Measurements from ENCODE around the gene TRPM1. TPM values are rescaled to one million over a fixed set of nuclear protein-coding genes. Genes with fewer than 3 reads are reported as not detected.

The TRPM1 gene
- total RNA-seq, 1 experiment from 2014 or later: 0.77 TPM

DNA sequence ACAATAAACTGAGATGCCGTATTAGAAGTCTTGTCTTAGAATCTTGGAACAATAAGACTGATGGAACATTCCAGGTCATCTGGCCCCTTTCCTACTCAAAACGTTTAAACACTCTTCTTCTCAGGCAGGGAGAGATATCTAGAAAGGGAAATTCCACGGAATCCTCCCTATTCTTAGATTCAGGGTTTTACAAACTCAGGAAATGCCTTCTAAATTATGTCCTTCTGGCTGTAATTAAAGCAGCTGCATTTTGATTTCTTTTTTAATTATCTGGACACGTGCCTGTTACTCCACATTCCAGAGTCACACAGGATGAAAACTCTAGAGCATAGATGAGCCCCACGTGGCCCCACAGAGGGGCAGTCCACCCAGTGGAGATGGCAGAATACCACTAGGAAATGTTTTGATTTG is 68.6 kb downstream of the TRPM1 start (continued):
- TF ChIP-seq, protein P1, sequence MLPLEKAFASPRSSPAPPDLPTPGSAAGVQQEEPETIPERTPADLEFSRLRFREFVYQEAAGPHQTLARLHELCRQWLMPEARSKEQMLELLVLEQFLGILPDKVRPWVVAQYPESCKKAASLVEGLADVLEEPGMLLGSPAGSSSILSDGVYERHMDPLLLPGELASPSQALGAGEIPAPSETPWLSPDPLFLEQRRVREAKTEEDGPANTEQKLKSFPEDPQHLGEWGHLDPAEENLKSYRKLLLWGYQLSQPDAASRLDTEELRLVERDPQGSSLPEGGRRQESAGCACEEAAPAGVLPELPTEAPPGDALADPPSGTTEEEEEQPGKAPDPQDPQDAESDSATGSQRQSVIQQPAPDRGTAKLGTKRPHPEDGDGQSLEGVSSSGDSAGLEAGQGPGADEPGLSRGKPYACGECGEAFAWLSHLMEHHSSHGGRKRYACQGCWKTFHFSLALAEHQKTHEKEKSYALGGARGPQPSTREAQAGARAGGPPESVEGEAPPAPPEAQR (CRISPR knock-in tag; IDR thresholded peaks at IDR 0.05): no peak

DNA sequence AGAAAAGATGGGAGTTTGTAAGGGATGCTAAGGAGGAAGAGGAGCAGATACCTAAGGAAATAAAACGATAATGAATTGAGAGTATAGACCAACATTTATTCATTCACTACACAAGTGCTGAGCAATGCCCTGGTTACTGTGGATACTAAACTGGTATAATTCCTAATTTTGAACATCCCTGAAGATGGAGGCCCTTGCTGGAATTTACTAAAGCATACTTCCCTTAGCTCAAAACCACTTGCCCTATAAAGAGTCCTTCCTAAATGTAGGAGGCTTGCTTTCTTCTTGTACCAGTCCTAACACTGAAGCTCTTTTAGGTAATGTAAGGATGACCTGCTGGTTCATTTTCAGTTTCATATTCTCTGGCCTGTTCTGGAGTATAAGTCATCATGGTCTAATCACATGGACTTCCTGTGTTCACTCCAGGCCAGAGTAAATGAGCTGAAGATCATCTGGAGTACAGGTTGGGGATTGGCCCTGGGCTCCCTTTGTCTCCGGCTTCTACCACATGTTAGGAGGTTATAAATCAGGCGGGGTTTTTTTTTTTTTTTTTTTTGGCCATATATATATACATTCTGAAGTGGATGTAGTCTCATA is 70.0 kb downstream of the TRPM1 start:
- Mint-ChIP-seq H3K36me3 (no peaks in the 10 kb centered on the region), H3K9me3 (no peaks in the 10 kb centered on the region), H3K27me3 (ENCODE audit: low read depth) (no peaks in the 10 kb centered on the region), H3K4me1 (peaks cover 11% of the 10 kb centered on the region), H3K27ac (no peak overlapping the region), H3K4me3 (no peak overlapping the region)
- DNase-seq (ENCODE audit: low spot score): no peak
- ChIA-PET CTCF (interaction anchor here (0.7 kb wide), 1 partner anchor 98 kb away, joined by 3 read pairs; no protein-coding TSS in a partner anchor), POLR2A (interaction anchor here (0.6 kb wide), 1 partner anchor 100 kb away, joined by 3 read pairs; no protein-coding TSS in a partner anchor)
- no peak for TF ChIP-seq TEAD4 (CRISPR knock-in tag; IDR thresholded peaks at IDR 0.05)
- no peak for TF ChIP-seq NFYB (CRISPR knock-in tag; conservative IDR thresholded peaks at IDR 0.05; ENCODE audit: low read depth)
- TF ChIP-seq ETV6 (CRISPR knock-in tag; IDR thresholded peaks at IDR 0.05): no peak
- TF ChIP-seq SMAD4 (CRISPR knock-in tag; IDR thresholded peaks at IDR 0.05): no peak
- TF ChIP-seq, protein P2, sequence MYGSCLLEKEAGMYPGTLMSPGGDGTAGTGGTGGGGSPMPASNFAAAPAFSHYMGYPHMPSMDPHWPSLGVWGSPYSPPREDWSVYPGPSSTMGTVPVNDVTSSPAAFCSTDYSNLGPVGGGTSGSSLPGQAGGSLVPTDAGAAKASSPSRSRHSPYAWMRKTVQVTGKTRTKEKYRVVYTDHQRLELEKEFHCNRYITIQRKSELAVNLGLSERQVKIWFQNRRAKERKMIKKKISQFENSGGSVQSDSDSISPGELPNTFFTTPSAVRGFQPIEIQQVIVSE (CRISPR knock-in tag; IDR thresholded peaks at IDR 0.05; ENCODE audit: borderline replicate concordance): no peak
- TF ChIP-seq, protein P3, sequence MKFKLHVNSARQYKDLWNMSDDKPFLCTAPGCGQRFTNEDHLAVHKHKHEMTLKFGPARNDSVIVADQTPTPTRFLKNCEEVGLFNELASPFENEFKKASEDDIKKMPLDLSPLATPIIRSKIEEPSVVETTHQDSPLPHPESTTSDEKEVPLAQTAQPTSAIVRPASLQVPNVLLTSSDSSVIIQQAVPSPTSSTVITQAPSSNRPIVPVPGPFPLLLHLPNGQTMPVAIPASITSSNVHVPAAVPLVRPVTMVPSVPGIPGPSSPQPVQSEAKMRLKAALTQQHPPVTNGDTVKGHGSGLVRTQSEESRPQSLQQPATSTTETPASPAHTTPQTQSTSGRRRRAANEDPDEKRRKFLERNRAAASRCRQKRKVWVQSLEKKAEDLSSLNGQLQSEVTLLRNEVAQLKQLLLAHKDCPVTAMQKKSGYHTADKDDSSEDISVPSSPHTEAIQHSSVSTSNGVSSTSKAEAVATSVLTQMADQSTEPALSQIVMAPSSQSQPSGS (CRISPR knock-in tag; IDR thresholded peaks at IDR 0.05; ENCODE audit: borderline replicate concordance, low read depth): no peak
- ATAC-seq: no peak

DNA sequence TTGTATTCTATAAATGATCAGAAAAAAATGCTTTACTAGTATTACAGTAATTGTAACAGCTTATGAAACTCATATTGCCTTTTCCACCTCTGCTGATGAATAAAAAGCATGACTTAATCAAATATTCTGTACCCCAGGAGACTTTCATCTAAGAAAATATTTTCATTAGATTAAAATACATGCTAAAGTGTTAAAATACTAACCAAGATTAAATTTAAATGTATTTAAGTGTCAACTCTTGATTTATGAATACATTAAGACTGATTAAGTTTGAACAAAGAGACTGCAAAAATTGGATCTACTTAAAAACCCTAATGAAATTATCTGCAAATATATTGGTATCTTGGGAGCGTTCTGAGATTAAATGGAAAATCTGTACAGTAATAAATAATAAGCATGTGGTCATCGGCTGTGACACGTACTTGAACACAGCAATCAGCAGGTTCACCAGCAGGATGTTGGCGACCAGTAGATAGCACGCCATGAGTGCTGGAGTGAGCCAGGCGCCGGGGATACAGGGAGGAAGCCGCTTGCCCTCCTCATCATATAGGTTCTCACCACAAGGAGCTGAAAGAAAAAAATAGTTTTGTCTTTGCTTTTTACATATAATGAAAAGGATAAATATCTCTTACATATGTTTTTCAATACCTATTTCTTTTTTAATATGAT is 73.5 kb downstream of the TRPM1 start:
- no peak for DNase-seq (ENCODE audit: low spot score)
- ChIA-PET POLR2A (no interaction called here), CTCF (interaction anchor here (1.0 to 2.9 kb wide), 2 partner anchors 101 to 337 kb away, joined by 6 to 16 read pairs; no protein-coding TSS in a partner anchor)
- H3K27me3 Mint-ChIP-seq (ENCODE audit: low read depth): no peaks in the 10 kb centered on the region
- H3K4me3 Mint-ChIP-seq: no peak overlapping the region
- H3K27ac Mint-ChIP-seq: no peak overlapping the region
- H3K9me3 Mint-ChIP-seq: no peaks in the 10 kb centered on the region
- no peaks in the 10 kb centered on the region for H3K36me3 Mint-ChIP-seq
- TF ChIP-seq TEAD1 (CRISPR knock-in tag; IDR thresholded peaks at IDR 0.05): no peak
- ATAC-seq: no peak
- peaks cover 30% of the 10 kb centered on the region for H3K4me1 Mint-ChIP-seq

DNA sequence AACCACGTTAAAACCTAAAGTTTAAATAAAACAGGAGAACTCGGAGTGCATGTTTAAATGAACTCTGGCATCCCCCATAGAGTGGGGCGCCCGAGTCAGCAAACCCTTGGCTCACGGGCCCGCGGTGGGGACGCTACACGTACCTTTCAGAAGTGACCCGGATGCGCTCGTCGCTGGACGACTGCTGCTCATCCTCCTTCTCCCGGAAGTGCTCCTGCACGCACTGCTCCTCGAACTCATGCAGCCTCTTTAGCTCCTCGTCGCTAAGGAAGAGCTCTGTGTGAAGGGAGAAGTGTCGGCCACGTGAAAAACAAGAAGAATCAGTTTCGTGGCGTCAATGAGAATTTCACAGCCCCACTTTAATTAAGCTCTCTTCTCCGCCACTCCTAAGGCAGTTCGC is 75.5 kb downstream of the TRPM1 start:
- Mint-ChIP-seq H3K36me3 (no peaks in the 10 kb centered on the region), H3K4me3 (no peak overlapping the region), H3K27ac (peak overlapping the region; percentile 39; the same call in 1 of the 2 replicates), H3K4me1 (peaks cover 33% of the 10 kb centered on the region), H3K27me3 (ENCODE audit: low read depth) (no peaks in the 10 kb centered on the region), H3K9me3 (no peaks in the 10 kb centered on the region)
- POLR2A ChIA-PET: no interaction called here
- CTCF ChIA-PET: interaction anchor here (0.7 to 3.3 kb wide), 2 partner anchors 103 to 147 kb away, joined by 3 to 20 read pairs; no protein-coding TSS in a partner anchor
- TF ChIP-seq SOX15 (CRISPR knock-in tag; IDR thresholded peaks at IDR 0.05) (no peak), GABPB1 (CRISPR knock-in tag; IDR thresholded peaks at IDR 0.05) (no peak), TP53 (CRISPR knock-in tag; IDR thresholded peaks at IDR 0.05) (no peak), JUN (CRISPR knock-in tag; IDR thresholded peaks at IDR 0.05) (no peak), ZNF416 (CRISPR knock-in tag; IDR thresholded peaks at IDR 0.05) (no peak), ZNF423 (CRISPR knock-in tag; IDR thresholded peaks at IDR 0.05) (no peak), ZNF671 (CRISPR knock-in tag; IDR thresholded peaks at IDR 0.05) (no peak)
- TF ChIP-seq, protein P3 (CRISPR knock-in tag; IDR thresholded peaks at IDR 0.05; ENCODE audit: borderline replicate concordance, low read depth): no peak
- TF ChIP-seq, protein P4, sequence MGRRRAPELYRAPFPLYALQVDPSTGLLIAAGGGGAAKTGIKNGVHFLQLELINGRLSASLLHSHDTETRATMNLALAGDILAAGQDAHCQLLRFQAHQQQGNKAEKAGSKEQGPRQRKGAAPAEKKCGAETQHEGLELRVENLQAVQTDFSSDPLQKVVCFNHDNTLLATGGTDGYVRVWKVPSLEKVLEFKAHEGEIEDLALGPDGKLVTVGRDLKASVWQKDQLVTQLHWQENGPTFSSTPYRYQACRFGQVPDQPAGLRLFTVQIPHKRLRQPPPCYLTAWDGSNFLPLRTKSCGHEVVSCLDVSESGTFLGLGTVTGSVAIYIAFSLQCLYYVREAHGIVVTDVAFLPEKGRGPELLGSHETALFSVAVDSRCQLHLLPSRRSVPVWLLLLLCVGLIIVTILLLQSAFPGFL (CRISPR knock-in tag; IDR thresholded peaks at IDR 0.05; ENCODE audit: borderline replicate concordance): no peak
- ATAC-seq: no peak
- no peak for DNase-seq (ENCODE audit: low spot score)

All from WTC11 (cell line).